Panc1 (cell line): ENCODE measurements around the gene PHACTR2. TPM values are rescaled to one million over a fixed set of nuclear protein-coding genes. Genes with fewer than 3 reads are reported as not detected.
A peak's percentile ranks its signal among the peaks of the same experiment; 100 is the strongest.
"Not testable (repeated sequence)": the region's sequence is repeated elsewhere in the genome, so short reads cannot be mapped to it uniquely, and the experiment has no call there.

ENCODE experiments used
- ATAC-seq: fragments of 200-7000 bp; cut with Tn5 transposase; 2 replicates; pipeline ENCODE4 v1.9.1; 2020; ENCODE audit warnings: mild to moderate bottlenecking, moderate library complexity
- BruUV-seq: library from RNA; stranded (reverse); fragments of 400-500 nt; replicated peaks from 2 replicates; lab custom pipeline; 2021; lab: Mats Ljungman, UMichigan
- CTCF ChIA-PET: fragments of 300-600 bp; sonication (Branson Sonifier 250); formaldehyde crosslinking; loops from one replicate; lab custom pipeline; 2022; ENCODE audit warnings: antibody characterized with exemption; lab: Charles Lee
- POLR2A ChIA-PET: fragments of 300-600 bp; sonication (Branson Sonifier 250); formaldehyde crosslinking; loops from one replicate; lab custom pipeline; 2022; ENCODE audit warnings: antibody characterized with exemption; lab: Charles Lee
- DNase-seq: peaks from one replicate; pipeline ENCODE4 v3.0.0-alpha.2; 2010; ENCODE audit warnings: low read depth, low spot score
- H3K27ac ChIP-seq: 2 replicates; pipeline ENCODE4 v1.5.1; 2011; ENCODE audit warnings: mild to moderate bottlenecking, low read length, inconsistent platforms
- H3K27me3 ChIP-seq: fragments of 200-500 bp; sonication (Bioruptor generic); 2 replicates; pipeline ENCODE4 v1.6.0; 2014; ENCODE audit warnings: low read length, inconsistent platforms; ENCODE audit not compliant: control insufficient read depth, insufficient read depth
- H3K36me3 ChIP-seq: fragments of 200-500 bp; sonication (Bioruptor generic); 2 replicates; pipeline ENCODE4 v1.5.1; 2014; ENCODE audit warnings: inconsistent platforms, mild to moderate bottlenecking, low read length, moderate library complexity; ENCODE audit not compliant: control insufficient read depth, insufficient read depth
- H3K4me1 ChIP-seq: 2 replicates; pipeline ENCODE4 v1.5.1; 2011; ENCODE audit warnings: inconsistent platforms, mild to moderate bottlenecking, low read length, moderate library complexity; ENCODE audit not compliant: control insufficient read depth, insufficient read depth
- H3K4me3 ChIP-seq, 2 experiments: 2 replicates each; pipeline ENCODE4 v1.5.1; 2011 to 2012; ENCODE audit warnings: low read depth in 2 of 2, low read length in 2 of 2, mild to moderate bottlenecking in 2 of 2, inconsistent platforms in 1 of 2, moderate library complexity in 1 of 2
- H3K9me3 ChIP-seq: fragments of 200-500 bp; sonication (Bioruptor generic); 2 replicates; pipeline ENCODE4 v1.5.1; 2014; ENCODE audit warnings: low read depth, mild to moderate bottlenecking, inconsistent platforms, low read length, moderate library complexity; ENCODE audit not compliant: control insufficient read depth, insufficient read depth
- CTCF ChIP-seq: fragments of 450-650 bp; IDR thresholded peaks from 2 replicates; pipeline ENCODE4 v1.5.1; 2017; ENCODE audit warnings: mild to moderate bottlenecking
- POLR2AphosphoS5 ChIP-seq: IDR thresholded peaks from 2 replicates; pipeline ENCODE4 v1.6.1; 2012; ENCODE audit warnings: mild to moderate bottlenecking, low read depth, low read length, moderate library complexity
- REST ChIP-seq, 2 experiments: IDR thresholded peaks; 2 replicates each; pipeline ENCODE4 v1.6.1; 2011 to 2012; ENCODE audit warnings: low read depth in 2 of 2, control low read depth in 1 of 2, low read length in 1 of 2, mild to moderate bottlenecking in 1 of 2, moderate library complexity in 1 of 2; ENCODE audit not compliant: insufficient read depth in 1 of 2
- SIN3A ChIP-seq: IDR thresholded peaks from 2 replicates; pipeline ENCODE4 v1.6.1; 2012; ENCODE audit warnings: low read depth, mild to moderate bottlenecking, low read length, moderate library complexity, borderline replicate concordance; ENCODE audit not compliant: insufficient read depth
- TCF7L2 ChIP-seq: IDR thresholded peaks from 2 replicates; pipeline ENCODE4 v1.6.1; 2011; ENCODE audit warnings: mild to moderate bottlenecking, low read depth, low read length, inconsistent platforms
- in situ Hi-C: cut with HindIII; loops from 2 replicates; pipeline ENCODE4 v1.10.0; 2016; ENCODE audit warnings: low sequenced_read_pairs, low pct_unique_long_range_greater_than_20kb
- intact Hi-C: fragments of 100-400 bp; cut with micrococcal nuclease; formaldehyde crosslinking; loops from one replicate; pipeline ENCODE4 v1.10.0; 2022; ENCODE audit not compliant: unreplicated experiment
- total RNA-seq: library from RNA; stranded (reverse); gene quantifications from one replicate; pipeline ENCODE4 v1.2.1, GENCODE V29; 2021; ENCODE audit not compliant: unreplicated experiment

The PHACTR2 gene
- total RNA-seq, 1 experiment from 2014 or later: 59.9 TPM

GRCh38 chr6:143651328-143651727 lies 26.4 kb upstream of the PHACTR2 start:
- H3K36me3 ChIP-seq, ATAC-seq, H3K27me3 ChIP-seq, H3K9me3 ChIP-seq, in situ Hi-C loops, BruUV-seq, intact Hi-C loops, H3K4me1 ChIP-seq, H3K4me3 ChIP-seq, H3K27ac ChIP-seq, DNase-seq: not testable (repeated sequence)
- POLR2A ChIA-PET: interaction anchor here (0.6 to 0.7 kb wide), 2 partner anchors 266 to 1066 kb away, joined by 3 to 5 read pairs; no protein-coding TSS in a partner anchor
- CTCF ChIA-PET: interaction anchor here (0.7 kb wide), 2 partner anchors 47 to 291 kb away, joined by 7 to 12 read pairs; no protein-coding TSS in a partner anchor

GRCh38 chr6:143652841-143653331 lies 24.9 kb upstream of the PHACTR2 start:
- Histone ChIP-seq H3K27ac (peak overlapping the region; percentile 7; the same call in 1 of the 2 replicates), H3K4me1 (0 out of 2 replicates have a peak, but pooled peaks cover 7% of the 10 kb centered on the region), H3K9me3 (no peaks in the 10 kb centered on the region), H3K4me3 (no peak overlapping the region), H3K27me3 (no peaks in the 10 kb centered on the region), H3K36me3 (no peaks in the 10 kb centered on the region)
- ATAC-seq: peak; percentile 26; the same call in 1 of the 2 replicates
- in situ Hi-C loops: no loop called here
- no TSS peak for BruUV-seq
- no peak for TF ChIP-seq TCF7L2
- no peak for TF ChIP-seq SIN3A
- TF ChIP-seq POLR2AphosphoS5: no peak
- no peak for TF ChIP-seq CTCF
- no peak for TF ChIP-seq REST (IDR thresholded peaks at IDR 0.05; ENCODE audit: insufficient read depth in 1 of 2, low read depth in 2 of 2, low read length in 1 of 2)
- POLR2A ChIA-PET: interaction anchor here (0.6 kb wide), 1 partner anchor 14 kb away, joined by 3 read pairs; no protein-coding TSS in a partner anchor
- CTCF ChIA-PET: no interaction called here
- DNase-seq: no peak
- intact Hi-C loops: no loop called here

GRCh38 chr6:143655541-143655940 lies 22.2 kb upstream of the PHACTR2 start:
- Histone ChIP-seq H3K9me3 (no peaks in the 10 kb centered on the region; the same call in 1 of the 2 replicates), H3K36me3 (no peaks in the 10 kb centered on the region), H3K4me3 (no peak overlapping the region), H3K27ac (no peak overlapping the region), H3K4me1 (0 out of 2 replicates have a peak, but pooled peaks cover 7% of the 10 kb centered on the region), H3K27me3 (no peaks in the 10 kb centered on the region)
- DNase-seq: no peak
- TF ChIP-seq CTCF (no peak), REST (IDR thresholded peaks at IDR 0.05; ENCODE audit: insufficient read depth in 1 of 2, low read depth in 2 of 2, low read length in 1 of 2) (no peak)
- in situ Hi-C loops: no loop called here
- CTCF ChIA-PET: no interaction called here
- BruUV-seq: no TSS peak
- ATAC-seq: no peak
- POLR2A ChIA-PET: no interaction called here
- intact Hi-C loops: no loop called here
